ENCODE measurements around the gene ZBTB18.

The ZBTB18 gene

DNA sequence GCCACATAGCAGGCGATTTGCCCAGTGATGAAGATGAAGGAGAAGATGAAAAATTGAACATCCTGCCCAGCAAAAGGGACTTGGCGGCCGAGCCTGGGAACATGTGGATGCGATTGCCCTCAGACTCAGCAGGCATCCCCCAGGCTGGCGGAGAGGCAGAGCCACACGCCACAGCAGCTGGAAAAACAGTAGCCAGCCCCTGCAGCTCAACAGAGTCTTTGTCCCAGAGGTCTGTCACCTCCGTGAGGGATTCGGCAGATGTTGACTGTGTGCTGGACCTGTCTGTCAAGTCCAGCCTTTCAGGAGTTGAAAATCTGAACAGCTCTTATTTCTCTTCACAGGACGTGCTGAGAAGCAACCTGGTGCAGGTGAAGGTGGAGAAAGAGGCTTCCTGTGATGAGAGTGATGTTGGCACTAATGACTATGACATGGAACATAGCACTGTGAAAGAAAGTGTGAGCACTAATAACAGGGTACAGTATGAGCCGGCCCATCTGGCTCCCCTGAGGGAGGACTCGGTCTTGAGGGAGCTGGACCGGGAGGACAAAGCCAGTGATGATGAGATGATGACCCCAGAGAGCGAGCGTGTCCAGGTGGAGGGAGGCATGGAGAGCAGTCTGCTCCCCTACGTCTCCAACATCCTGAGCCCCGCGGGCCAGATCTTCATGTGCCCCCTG lies 3.3 kb downstream of the ZBTB18 start:
- DNase-seq (ENCODE audit: low read depth), result no peak
- no peak overlapping the region for H3K4me3 ChIP-seq (ENCODE audit: low read depth, low read length)
- TF ChIP-seq, protein P1, sequence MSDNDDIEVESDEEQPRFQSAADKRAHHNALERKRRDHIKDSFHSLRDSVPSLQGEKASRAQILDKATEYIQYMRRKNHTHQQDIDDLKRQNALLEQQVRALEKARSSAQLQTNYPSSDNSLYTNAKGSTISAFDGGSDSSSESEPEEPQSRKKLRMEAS (IDR thresholded peaks at IDR 0.05; ENCODE audit: low read depth, low read length), result no peak
- TF ChIP-seq POLR2A (IDR thresholded peaks at IDR 0.05; ENCODE audit: extremely low read depth, insufficient read length) (no peak), MYC (IDR thresholded peaks at IDR 0.05; ENCODE audit: low read depth, low read length) (no peak)
- TF ChIP-seq, protein P2, sequence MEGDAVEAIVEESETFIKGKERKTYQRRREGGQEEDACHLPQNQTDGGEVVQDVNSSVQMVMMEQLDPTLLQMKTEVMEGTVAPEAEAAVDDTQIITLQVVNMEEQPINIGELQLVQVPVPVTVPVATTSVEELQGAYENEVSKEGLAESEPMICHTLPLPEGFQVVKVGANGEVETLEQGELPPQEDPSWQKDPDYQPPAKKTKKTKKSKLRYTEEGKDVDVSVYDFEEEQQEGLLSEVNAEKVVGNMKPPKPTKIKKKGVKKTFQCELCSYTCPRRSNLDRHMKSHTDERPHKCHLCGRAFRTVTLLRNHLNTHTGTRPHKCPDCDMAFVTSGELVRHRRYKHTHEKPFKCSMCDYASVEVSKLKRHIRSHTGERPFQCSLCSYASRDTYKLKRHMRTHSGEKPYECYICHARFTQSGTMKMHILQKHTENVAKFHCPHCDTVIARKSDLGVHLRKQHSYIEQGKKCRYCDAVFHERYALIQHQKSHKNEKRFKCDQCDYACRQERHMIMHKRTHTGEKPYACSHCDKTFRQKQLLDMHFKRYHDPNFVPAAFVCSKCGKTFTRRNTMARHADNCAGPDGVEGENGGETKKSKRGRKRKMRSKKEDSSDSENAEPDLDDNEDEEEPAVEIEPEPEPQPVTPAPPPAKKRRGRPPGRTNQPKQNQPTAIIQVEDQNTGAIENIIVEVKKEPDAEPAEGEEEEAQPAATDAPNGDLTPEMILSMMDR (IDR thresholded peaks at IDR 0.05; ENCODE audit: low read depth, low read length), result no peak

DNA sequence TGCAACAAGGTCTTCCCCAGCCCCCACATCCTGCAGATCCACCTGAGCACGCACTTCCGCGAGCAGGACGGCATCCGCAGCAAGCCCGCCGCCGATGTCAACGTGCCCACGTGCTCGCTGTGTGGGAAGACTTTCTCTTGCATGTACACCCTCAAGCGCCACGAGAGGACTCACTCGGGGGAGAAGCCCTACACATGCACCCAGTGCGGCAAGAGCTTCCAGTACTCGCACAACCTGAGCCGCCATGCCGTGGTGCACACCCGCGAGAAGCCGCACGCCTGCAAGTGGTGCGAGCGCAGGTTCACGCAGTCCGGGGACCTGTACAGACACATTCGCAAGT lies 3.8 kb downstream of the ZBTB18 start:
- TF ChIP-seq MYC (IDR thresholded peaks at IDR 0.05; ENCODE audit: low read depth, low read length), result no peak
- TF ChIP-seq, protein P2 (IDR thresholded peaks at IDR 0.05; ENCODE audit: low read depth, low read length), result no peak
- TF ChIP-seq POLR2A (IDR thresholded peaks at IDR 0.05; ENCODE audit: extremely low read depth, insufficient read length), result no peak
- TF ChIP-seq, protein P1 (IDR thresholded peaks at IDR 0.05; ENCODE audit: low read depth, low read length), result no peak
- no peak overlapping the region for H3K4me3 ChIP-seq (ENCODE audit: low read depth, low read length)
- DNase-seq (ENCODE audit: low read depth), result no peak

DNA sequence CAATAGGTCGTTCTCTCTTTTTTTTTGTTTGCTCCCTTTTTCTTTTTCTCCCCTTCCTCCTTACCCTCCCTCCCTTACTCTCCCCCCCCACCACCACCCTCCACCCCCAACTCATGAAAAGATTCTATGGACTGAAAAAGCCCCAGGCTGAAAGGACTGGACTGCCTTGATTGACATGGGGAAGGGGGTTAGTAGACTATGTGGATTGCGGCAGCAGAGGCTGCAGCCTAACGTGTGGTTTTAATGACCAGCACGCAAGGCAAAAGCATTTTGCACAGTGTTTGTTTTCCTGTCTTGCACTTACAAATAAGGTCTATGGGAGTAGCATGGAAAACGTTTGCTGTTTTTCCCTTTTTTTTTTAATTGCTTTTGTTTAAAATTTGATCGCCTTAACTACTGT lies 5.5 kb downstream of the ZBTB18 start:
- TF ChIP-seq, protein P2 (IDR thresholded peaks at IDR 0.05; ENCODE audit: low read depth, low read length), result no peak
- no peak for TF ChIP-seq POLR2A (IDR thresholded peaks at IDR 0.05; ENCODE audit: extremely low read depth, insufficient read length)
- no peak for TF ChIP-seq MYC (IDR thresholded peaks at IDR 0.05; ENCODE audit: low read depth, low read length)
- TF ChIP-seq, protein P1 (IDR thresholded peaks at IDR 0.05; ENCODE audit: low read depth, low read length), result no peak
- no peak for DNase-seq (ENCODE audit: low read depth)
- H3K4me3 ChIP-seq (ENCODE audit: low read depth, low read length), result no peak overlapping the region

DNA sequence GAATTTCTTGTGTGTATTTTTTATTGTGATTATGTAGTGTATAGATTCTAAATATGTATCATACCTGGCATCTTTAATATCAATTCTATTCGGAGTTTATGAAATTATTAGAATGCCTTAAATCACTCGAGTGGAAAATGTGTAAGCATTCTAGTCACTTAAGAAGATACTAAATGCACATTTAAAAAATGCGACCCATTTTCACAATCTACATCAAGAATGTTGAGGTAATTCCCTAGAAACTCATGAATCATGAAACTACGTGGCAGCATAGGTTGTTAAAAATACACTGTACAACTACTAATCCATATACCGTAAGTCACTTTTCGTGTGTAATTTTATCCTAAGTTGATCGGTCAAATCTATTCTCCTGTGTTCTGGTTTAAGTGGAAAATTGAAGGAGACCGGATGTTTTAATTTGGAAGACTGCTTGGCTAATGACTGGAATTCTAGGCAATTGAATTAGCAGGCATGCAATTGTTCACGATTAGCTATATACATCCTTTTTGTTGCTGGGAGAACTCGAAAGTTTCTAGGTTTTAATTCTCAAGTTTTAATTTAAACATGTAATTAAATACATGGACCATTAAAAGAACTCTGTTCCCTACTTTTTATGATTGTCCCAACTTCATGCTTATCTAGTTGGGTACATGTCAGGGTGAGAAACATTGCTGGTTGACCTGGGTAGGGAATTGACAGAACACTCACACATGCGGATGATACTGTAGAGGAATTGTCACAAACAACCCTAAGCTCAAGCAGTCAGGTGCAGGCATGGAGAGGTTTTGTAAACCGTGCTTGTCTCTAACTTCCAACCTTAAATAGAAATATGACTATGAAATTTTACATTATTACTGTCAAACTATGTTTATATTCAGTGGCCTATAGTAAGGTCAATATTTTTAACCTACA lies 6.6 kb downstream of the ZBTB18 start:
- H3K4me3 ChIP-seq (ENCODE audit: low read depth, low read length), result no peak overlapping the region
- DNase-seq (ENCODE audit: low read depth), result no peak
- TF ChIP-seq POLR2A (IDR thresholded peaks at IDR 0.05; ENCODE audit: extremely low read depth, insufficient read length), result no peak
- no peak for TF ChIP-seq MYC (IDR thresholded peaks at IDR 0.05; ENCODE audit: low read depth, low read length)
- TF ChIP-seq, protein P1 (IDR thresholded peaks at IDR 0.05; ENCODE audit: low read depth, low read length), result no peak
- TF ChIP-seq, protein P2 (IDR thresholded peaks at IDR 0.05; ENCODE audit: low read depth, low read length), result no peak

DNA sequence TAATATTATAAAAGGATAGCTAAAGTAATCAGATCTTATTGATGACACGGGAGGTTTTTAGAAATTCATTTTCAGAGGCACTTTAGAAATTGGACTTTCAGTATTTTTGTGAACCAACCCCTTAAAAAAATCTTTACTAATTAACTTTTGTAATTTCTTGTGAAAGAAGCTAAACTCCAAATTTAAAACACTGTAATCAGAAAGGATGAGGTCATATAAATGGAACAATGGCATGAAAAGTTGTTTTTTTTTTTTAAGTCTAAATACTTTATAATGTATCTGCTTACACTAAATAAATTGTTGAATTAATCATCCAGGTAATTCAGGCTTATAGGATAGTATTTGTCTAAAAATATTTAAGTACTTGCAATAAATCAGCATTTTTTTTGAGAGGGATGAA lies 9.0 kb downstream of the ZBTB18 start:
- no peak overlapping the region for H3K4me3 ChIP-seq (ENCODE audit: low read depth, low read length)
- no peak for DNase-seq (ENCODE audit: low read depth)
- TF ChIP-seq, protein P2 (IDR thresholded peaks at IDR 0.05; ENCODE audit: low read depth, low read length), result no peak
- TF ChIP-seq MYC (IDR thresholded peaks at IDR 0.05; ENCODE audit: low read depth, low read length), result no peak
- TF ChIP-seq POLR2A (IDR thresholded peaks at IDR 0.05; ENCODE audit: extremely low read depth, insufficient read length), result no peak
- TF ChIP-seq, protein P1 (IDR thresholded peaks at IDR 0.05; ENCODE audit: low read depth, low read length), result no peak
